GM21717 (cell line): ENCODE results near the gene TPRA1.

Source experiments
- ATAC-seq: cut with Tn5 transposase; IDR thresholded peaks from one replicate; pipeline ENCODE4 v1.9.1; 2021; ENCODE audit warnings: mild to moderate bottlenecking, moderate library complexity; ENCODE audit not compliant: unreplicated experiment

Gene TPRA1

GRCh38 chr3:127590593-127591465 lies at the start of gene TPRA1:
TPRA1 (minus strand) TSS chr3:127590733; CDS start chr3:127580146, 10,587 bp downstream.
- peak; percentile 77 for ATAC-seq

GRCh38 chr3:127640042-127640355 lies 49.5 kb upstream of the TPRA1 start:
- ATAC-seq = no peak

GRCh38 chr3:127639173-127640041 lies 48.9 kb upstream of the TPRA1 start:
- no peak for ATAC-seq

GRCh38 chr3:127637971-127638370 lies 47.4 kb upstream of the TPRA1 start:
- no peak for ATAC-seq

GRCh38 chr3:127637546-127637945 lies 47.0 kb upstream of the TPRA1 start:
- no peak for ATAC-seq

GRCh38 chr3:127634653-127635052 lies 44.1 kb upstream of the TPRA1 start:
- no peak for ATAC-seq

GRCh38 chr3:127632035-127632820 lies 41.7 kb upstream of the TPRA1 start:
- no peak for ATAC-seq

- ATAC-seq = no peak
Measured at GRCh38 chr3:127630811-127631714, 40.5 kb upstream of the TPRA1 start.

GRCh38 chr3:127629467-127630403 lies 39.2 kb upstream of the TPRA1 start:
- ATAC-seq = no peak

GRCh38 chr3:127628788-127629466 lies 38.4 kb upstream of the TPRA1 start, which contains the start of gene PODXL2:
PODXL2 (plus strand) TSS chr3:127629185; CDS start chr3:127629220, 35 bp downstream.
- ATAC-seq = no peak

GRCh38 chr3:127628426-127628787 lies 37.9 kb upstream of the TPRA1 start:
- ATAC-seq = no peak

GRCh38 chr3:127625821-127626220 lies 35.3 kb upstream of the TPRA1 start:
- no peak for ATAC-seq

GRCh38 chr3:127624063-127624462 lies 33.5 kb upstream of the TPRA1 start:
- ATAC-seq = no peak

GRCh38 chr3:127622772-127623576 lies 32.4 kb upstream of the TPRA1 start:
- ATAC-seq = no peak

GRCh38 chr3:127622031-127622430 lies 31.5 kb upstream of the TPRA1 start:
- ATAC-seq = no peak

GRCh38 chr3:127620637-127621375 lies 30.3 kb upstream of the TPRA1 start:
- no peak for ATAC-seq

GRCh38 chr3:127618891-127619290 lies 28.4 kb upstream of the TPRA1 start:
- ATAC-seq = no peak
